Skeletal muscle cell (primary cell): Measurements from ENCODE around the gene ELF3.
"Not testable (repeated sequence)": the region's sequence is repeated elsewhere in the genome, so short reads cannot be mapped to it uniquely, and the experiment has no call there.

Source experiments
- DNase-seq: peaks from one replicate; pipeline ENCODE4 v3.0.0-alpha.2; 2010; ENCODE audit warnings: low read depth
- H3K4me3 ChIP-seq: 2 replicates; pipeline ENCODE4 v1.5.1; 2011; ENCODE audit warnings: low read depth, mild to moderate bottlenecking, control low read depth, low read length, moderate library complexity

The ELF3 gene

DNA sequence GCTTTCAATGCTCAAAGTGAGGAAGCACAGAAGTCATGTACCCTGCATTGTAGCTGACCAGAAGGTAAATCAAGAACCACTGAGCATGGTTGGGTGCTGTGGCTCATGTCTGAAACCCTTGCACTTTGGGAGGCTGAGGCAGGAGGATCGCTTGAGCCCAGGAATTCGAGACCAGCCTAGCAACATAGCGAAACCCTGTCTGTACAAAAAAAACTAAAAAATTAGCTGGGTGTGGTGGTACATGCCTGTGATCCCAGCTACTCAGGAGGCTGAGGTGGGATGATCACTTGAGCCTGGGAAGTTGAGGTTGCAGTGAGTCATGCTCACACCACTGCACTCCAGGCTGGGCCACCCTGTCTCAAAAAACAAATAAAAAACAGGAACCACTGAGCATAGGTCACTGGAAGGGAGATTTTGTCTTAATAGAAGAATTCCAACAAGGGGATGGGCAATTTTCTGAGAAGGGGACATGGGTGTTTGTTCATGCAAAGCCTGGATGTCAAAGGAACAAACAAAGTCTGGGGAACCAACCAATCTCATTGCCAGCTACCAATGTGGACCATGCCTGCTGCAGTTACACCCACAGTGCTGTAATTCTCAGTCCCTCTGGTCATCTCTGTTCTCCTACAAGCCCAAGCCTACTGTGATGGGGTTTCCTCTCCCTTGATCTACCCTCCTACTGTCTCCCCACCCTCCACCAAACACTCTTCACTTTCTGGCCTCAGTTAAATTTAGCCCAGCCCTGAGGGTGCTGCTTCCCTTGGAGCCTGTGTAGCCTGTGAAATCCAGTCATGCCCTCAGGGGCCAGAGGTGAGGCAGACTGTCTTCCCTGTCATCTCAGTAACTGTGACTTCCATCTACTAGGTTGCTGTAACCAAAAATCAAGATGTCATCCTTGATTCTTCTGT lies 47.9 kb downstream of the ELF3 start:
- H3K4me3 ChIP-seq = no peak overlapping the region
- DNase-seq = no peak

DNA sequence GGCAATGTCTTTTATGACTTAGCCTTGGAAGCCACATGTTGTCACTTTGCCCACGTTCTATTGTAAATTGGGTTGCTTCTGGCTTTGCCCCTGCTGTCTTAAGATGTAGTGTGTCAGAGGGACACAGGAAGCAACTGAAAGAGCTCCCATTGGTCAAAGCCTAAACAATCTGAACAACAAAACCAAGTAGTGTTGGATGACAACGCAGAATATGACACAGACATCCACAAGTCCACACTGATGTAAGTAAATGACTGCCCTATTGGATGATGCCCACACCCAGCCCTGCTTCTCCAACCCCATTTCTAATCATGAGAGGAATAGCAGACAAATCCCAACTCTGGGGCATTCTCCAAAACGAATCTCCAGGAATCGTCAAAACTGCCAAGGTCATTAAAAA lies 50.7 kb downstream of the ELF3 start:
- no peak overlapping the region for H3K4me3 ChIP-seq
- DNase-seq = no peak

GRCh38 chr1:202061787-202062186 lies 51.4 kb downstream of the ELF3 start:
- not testable (repeated sequence) for H3K4me3 ChIP-seq, DNase-seq

GRCh38 chr1:202062636-202063035 lies 52.2 kb downstream of the ELF3 start:
- H3K4me3 ChIP-seq, DNase-seq: not testable (repeated sequence)

DNA sequence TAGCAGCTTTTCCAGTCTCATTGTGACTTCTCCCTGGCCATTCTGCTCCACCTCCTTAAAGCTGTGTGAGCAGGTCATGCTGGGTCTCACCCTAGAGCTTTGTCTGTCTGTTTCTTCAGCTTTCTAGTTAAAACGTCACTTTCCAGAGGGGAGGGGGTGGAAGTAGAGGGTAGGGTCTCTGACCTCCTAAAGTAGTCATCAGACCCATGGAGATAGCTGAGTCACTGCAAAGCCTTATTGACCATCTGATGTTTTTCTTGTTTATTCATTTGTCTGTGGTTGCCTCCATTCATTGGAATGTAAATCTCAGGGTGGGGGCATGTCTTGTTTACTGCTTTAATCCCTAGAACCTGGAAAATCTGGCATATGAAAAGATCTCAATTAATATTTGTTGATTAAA lies 52.7 kb downstream of the ELF3 start:
- no peak overlapping the region for H3K4me3 ChIP-seq
- DNase-seq = no peak

- not testable (repeated sequence) for H3K4me3 ChIP-seq, DNase-seq
These were observed 54.5 kb downstream of the ELF3 start for GRCh38 chr1:202064889-202065312.
